ENCODE measurements around the gene PPP1R2.

- TF ChIP-seq POLR2AphosphoS5 (IDR thresholded peaks at IDR 0.05; ENCODE audit: borderline replicate concordance, low read depth, low read length) (no peak), FOXP2 (optimal IDR thresholded peaks at IDR 0.05; ENCODE audit: control extremely low read depth, extremely low read length, insufficient read depth) (no peak), EZH2 (IDR thresholded peaks at IDR 0.05) (no peak)
Observed at GRCh38 chr3:195532345-195532744, 10.8 kb downstream of the PPP1R2 start.
